Neuron (in vitro differentiated cells): ENCODE data around the gene ZNF350.
A peak's percentile ranks its signal among the peaks of the same experiment; 100 is the strongest.
"Not testable (repeated sequence)": the region's sequence is repeated elsewhere in the genome, so short reads cannot be mapped to it uniquely, and the experiment has no call there.

ENCODE experiments used
- H2AFZ ChIP-seq: one replicate; pipeline ENCODE4 v1.6.1; 2013; ENCODE audit warnings: low read depth, mild to moderate bottlenecking, inconsistent platforms, low read length, moderate library complexity
- H3K27me3 ChIP-seq: one replicate; pipeline ENCODE4 v1.6.1; 2013; ENCODE audit warnings: low read length; ENCODE audit not compliant: insufficient read depth
- H3K36me3 ChIP-seq: one replicate; pipeline ENCODE4 v1.6.1; 2013; ENCODE audit warnings: low read length; ENCODE audit not compliant: insufficient read depth
- H3K4me1 ChIP-seq: one replicate; pipeline ENCODE4 v1.6.1; 2013; ENCODE audit warnings: low read length; ENCODE audit not compliant: insufficient read depth
- H3K4me3 ChIP-seq: 2 replicates; pipeline ENCODE4 v1.5.1; 2013; ENCODE audit warnings: mild to moderate bottlenecking, low read length, moderate library complexity
- H3K9me3 ChIP-seq: one replicate; pipeline ENCODE4 v1.6.1; 2013; ENCODE audit warnings: low read length

Gene ZNF350

GRCh38 chr19:51986309-51987291, at the start of gene ZNF350:
Gene ZNF350 (minus strand): TSS chr19:51986840. CDS start chr19:51974360, 12,480 bp downstream.
- H3K9me3 ChIP-seq: peaks cover 14% of the 10 kb centered on the region
- H2AFZ ChIP-seq: peak within 1 kb of the TSS; percentile 74
- H3K36me3 ChIP-seq: no peaks in the 10 kb centered on the region
- peak within 1 kb of the TSS; percentile 87 for H3K4me3 ChIP-seq
- peaks cover 6% of the 10 kb centered on the region for H3K4me1 ChIP-seq
- H3K27me3 ChIP-seq: no peaks in the 10 kb centered on the region

GRCh38 chr19:52034051-52034728, 47.5 kb upstream of the ZNF350 start:
- Histone ChIP-seq H3K36me3 (peaks cover 72% of the 10 kb centered on the region), H3K4me1 (no peaks in the 10 kb centered on the region), H3K9me3 (peaks cover 68% of the 10 kb centered on the region), H3K27me3 (no peaks in the 10 kb centered on the region), H3K4me3 (no peak overlapping the region), H2AFZ (no peak overlapping the region)

- peak overlapping the region; percentile 58 for H2AFZ ChIP-seq
- H3K9me3 ChIP-seq: peaks cover 43% of the 10 kb centered on the region
- peak overlapping the region; percentile 62 for H3K4me3 ChIP-seq
- peaks cover 7% of the 10 kb centered on the region for H3K4me1 ChIP-seq
- peaks cover 46% of the 10 kb centered on the region for H3K36me3 ChIP-seq
- H3K27me3 ChIP-seq: no peaks in the 10 kb centered on the region
Observed at GRCh38 chr19:52028780-52029123, 42.1 kb upstream of the ZNF350 start.

GRCh38 chr19:52028027-52028779, 41.6 kb upstream of the ZNF350 start, which contains the start of gene ZNF614:
Gene ZNF614 (minus strand): TSS chr19:52028379. CDS start chr19:52025745, 2,634 bp downstream.
- H3K4me1 ChIP-seq: peaks cover 7% of the 10 kb centered on the region
- H3K9me3 ChIP-seq: peaks cover 42% of the 10 kb centered on the region
- H3K4me3 ChIP-seq: peak within 1 kb of the TSS; percentile 62
- H3K36me3 ChIP-seq: peaks cover 46% of the 10 kb centered on the region
- no peaks in the 10 kb centered on the region for H3K27me3 ChIP-seq
- peak within 1 kb of the TSS; percentile 58 for H2AFZ ChIP-seq

GRCh38 chr19:52026255-52026990, 39.8 kb upstream of the ZNF350 start:
- H2AFZ ChIP-seq, H3K4me1 ChIP-seq, H3K4me3 ChIP-seq, H3K27me3 ChIP-seq: not testable (repeated sequence)
- Histone ChIP-seq H3K36me3 (peaks cover 50% of the 10 kb centered on the region), H3K9me3 (peaks cover 38% of the 10 kb centered on the region)

- not testable (repeated sequence) for H2AFZ ChIP-seq, H3K27me3 ChIP-seq, H3K4me3 ChIP-seq, H3K4me1 ChIP-seq
- Histone ChIP-seq H3K36me3 (peaks cover 64% of the 10 kb centered on the region), H3K9me3 (peaks cover 49% of the 10 kb centered on the region)
Observed at GRCh38 chr19:52024478-52024877, 37.8 kb upstream of the ZNF350 start.

GRCh38 chr19:52022193-52022592, 35.6 kb upstream of the ZNF350 start:
- Histone ChIP-seq H3K9me3 (peaks cover 61% of the 10 kb centered on the region), H2AFZ (no peak overlapping the region), H3K4me1 (peaks cover 4% of the 10 kb centered on the region), H3K36me3 (peaks cover 86% of the 10 kb centered on the region), H3K27me3 (no peaks in the 10 kb centered on the region), H3K4me3 (no peak overlapping the region)

GRCh38 chr19:52020506-52020905, 33.9 kb upstream of the ZNF350 start:
- H3K27me3 ChIP-seq: no peaks in the 10 kb centered on the region
- H3K4me3 ChIP-seq: no peak overlapping the region
- H3K9me3 ChIP-seq: peaks cover 70% of the 10 kb centered on the region
- no peak overlapping the region for H2AFZ ChIP-seq
- peaks cover 93% of the 10 kb centered on the region for H3K36me3 ChIP-seq
- no peaks in the 10 kb centered on the region for H3K4me1 ChIP-seq

- H3K4me1 ChIP-seq: peaks cover 4% of the 10 kb centered on the region
- H3K27me3 ChIP-seq: no peaks in the 10 kb centered on the region
- H2AFZ ChIP-seq: no peak overlapping the region
- H3K4me3 ChIP-seq: no peak overlapping the region
- peaks cover 11% of the 10 kb centered on the region for H3K9me3 ChIP-seq
- peaks cover 18% of the 10 kb centered on the region for H3K36me3 ChIP-seq
Observed at GRCh38 chr19:52010674-52011073, 24.0 kb upstream of the ZNF350 start.

GRCh38 chr19:52007806-52008557, 21.3 kb upstream of the ZNF350 start, which contains the start of gene ZNF615:
Gene ZNF615 (minus strand): TSS chr19:52008211. CDS start chr19:52003711, 4,500 bp downstream.
- Histone ChIP-seq H3K36me3 (peaks cover 10% of the 10 kb centered on the region), H3K27me3 (no peaks in the 10 kb centered on the region), H2AFZ (peak within 1 kb of the TSS; percentile 97), H3K4me3 (peak within 1 kb of the TSS; percentile 92), H3K9me3 (peaks cover 12% of the 10 kb centered on the region), H3K4me1 (peaks cover 4% of the 10 kb centered on the region)

- Histone ChIP-seq H3K27me3 (no peaks in the 10 kb centered on the region), H3K9me3 (peaks cover 11% of the 10 kb centered on the region), H3K36me3 (peaks cover 5% of the 10 kb centered on the region), H3K4me3 (peak overlapping the region; percentile 92), H2AFZ (peak overlapping the region; percentile 97), H3K4me1 (peaks cover 4% of the 10 kb centered on the region)
Observed at GRCh38 chr19:52007451-52007805, 20.8 kb upstream of the ZNF350 start.
